ENCODE data around the gene CHST13. TPM values are rescaled to one million over a fixed set of nuclear protein-coding genes. Genes with fewer than 3 reads are reported as not detected.

CHST13 gene, protein sequence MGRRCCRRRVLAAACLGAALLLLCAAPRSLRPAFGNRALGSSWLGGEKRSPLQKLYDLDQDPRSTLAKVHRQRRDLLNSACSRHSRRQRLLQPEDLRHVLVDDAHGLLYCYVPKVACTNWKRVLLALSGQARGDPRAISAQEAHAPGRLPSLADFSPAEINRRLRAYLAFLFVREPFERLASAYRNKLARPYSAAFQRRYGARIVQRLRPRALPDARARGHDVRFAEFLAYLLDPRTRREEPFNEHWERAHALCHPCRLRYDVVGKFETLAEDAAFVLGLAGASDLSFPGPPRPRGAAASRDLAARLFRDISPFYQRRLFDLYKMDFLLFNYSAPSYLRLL
- total RNA-seq, result 0.23 TPM

DNA sequence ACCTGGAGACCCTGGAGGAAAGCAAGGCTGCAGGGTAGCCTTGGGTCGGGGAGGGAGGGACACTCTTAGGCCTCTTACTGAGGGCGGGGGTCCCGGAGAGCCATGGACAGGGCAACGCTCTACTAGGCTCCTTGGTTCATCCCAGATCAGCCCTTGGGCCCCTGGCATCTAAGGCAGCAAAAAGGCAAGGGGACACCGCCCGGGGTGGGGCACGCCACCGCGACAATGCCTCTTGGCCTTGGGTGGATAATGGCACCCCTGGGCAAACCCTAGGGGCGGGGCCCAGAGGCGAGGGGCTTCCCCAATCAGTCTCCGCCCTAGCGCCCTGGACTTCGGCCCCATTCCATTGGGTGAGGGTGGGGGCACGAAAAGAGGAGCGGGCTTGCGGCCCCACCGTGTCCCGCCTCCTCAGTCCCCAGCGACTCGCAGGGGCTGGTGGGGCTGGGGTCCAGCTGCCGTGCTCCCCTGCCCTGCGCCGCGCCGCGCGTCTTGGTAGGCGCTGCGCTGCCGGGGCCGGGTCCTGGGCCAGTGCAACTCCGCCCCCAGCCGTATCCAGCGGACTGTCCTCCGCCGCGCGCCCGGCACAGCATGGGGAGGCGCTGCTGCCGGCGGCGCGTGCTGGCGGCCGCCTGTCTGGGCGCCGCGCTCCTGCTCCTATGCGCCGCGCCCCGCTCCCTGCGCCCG is at the start of gene CHST13:
Gene CHST13, plus strand, starts transcription at position 411 of the 684 bp plus-strand sequence. Its CDS starts 178 bp downstream, at position 589.

DNA sequence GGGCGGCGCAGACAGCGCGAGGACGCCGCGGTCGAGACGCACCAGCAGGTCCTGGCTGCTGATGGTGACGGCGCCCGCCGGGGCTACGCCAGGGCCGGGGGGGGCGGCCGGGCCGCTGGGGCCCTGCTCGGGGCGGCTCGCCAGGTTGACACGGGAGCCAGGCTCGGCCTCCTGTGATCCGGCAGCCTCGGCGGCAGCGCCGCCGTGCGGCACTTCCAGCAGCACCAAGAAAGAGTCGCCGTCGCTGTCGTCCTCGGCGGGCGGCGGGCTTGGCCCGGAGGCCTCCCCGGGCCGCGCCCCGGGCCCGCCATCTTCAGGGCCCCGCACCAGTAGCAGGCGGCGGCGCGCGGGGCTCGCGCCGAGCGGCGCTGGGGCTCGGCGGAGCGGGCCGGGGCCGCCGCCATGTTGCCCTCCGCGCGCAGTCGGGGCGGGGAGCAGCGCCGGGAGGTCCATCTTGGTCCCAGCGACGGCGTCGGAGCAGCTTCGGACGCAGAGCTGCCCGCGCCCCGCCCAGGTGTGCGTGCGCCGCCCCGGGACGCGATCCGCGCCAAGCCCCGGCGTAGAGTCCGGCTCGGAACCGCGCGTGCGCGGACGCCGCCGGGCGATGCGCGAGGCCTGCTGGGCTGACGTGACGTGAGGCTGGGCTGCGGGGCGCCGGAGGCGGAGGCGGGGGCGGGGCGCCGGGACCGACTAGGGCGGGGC is 48.4 kb upstream of the CHST13 start, which contains the start of gene ZXDC:
Gene ZXDC, minus strand, starts transcription at position 479 of the 702 bp plus-strand sequence. Its CDS starts 26 bp downstream, at position 453.

DNA sequence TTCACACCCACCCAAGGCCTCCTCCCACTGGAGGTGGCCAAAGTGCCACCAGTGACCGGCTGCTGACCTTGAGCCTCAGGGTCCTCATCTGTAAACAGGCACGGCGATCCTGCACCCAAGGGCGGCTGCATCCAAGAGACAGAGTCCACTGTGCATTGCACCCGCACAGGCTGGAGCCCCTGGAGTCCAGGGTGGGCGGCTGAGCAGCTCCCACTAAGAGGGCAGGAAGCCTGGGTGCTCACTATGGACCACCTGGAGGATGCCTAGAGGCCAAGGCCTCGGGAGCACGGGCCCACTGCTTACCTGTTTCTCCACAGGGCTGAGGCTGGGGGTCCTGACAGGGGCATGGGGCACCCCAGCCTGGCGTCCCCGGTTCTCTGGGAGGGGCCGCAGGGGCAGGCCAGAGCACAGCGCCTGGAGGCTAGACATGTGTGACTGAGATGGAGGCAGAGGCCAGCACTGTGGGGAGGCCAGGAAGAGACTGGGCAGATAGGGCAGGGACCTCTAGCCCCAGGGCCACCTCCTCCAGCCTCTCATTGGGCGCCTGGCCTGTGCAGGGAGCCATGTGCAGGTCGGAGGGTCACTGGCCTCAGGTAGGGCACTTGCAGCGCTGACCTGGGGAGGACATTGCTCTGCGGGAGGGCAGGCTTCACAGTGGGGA is 6.5 kb upstream of the CHST13 start, which contains the start of gene UROC1:
Gene UROC1, minus strand, starts transcription at position 483 of the 661 bp plus-strand sequence. Its CDS starts 54 bp downstream, at position 429.

DNA sequence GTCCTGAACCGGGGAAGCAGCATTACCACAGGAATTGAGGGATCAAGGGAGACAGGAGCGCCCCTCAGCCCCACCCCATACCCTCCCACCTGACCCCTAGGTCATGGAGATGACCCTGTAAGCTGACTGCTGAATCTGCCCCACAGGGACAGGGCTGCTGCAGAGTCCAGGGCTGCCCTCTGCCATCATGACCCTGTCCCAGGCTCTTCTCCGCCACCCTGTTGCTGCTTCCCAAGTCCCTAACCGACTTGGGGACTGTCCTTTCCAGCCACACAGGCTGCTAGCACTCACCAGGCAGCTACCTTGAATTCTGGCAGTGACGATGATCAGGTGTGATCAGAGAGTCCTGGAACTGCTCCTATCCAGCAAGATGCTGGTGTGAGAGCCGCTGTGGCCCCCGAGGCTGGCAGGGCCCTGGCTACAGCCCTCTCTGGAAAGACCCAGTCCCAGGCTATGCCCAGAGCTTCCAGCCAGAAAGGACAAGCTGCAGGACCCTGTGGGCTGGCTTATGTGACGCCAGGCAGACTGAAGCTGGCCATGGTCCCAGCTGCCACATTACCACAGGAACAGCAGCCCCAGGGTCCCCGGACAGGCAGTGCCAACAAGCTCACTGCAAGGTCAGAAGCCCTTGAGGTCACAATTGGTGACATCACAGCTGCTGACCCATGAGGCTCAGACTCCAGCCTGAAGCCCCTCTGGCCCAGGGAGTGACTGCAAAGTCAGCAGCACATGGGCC is 34.5 kb downstream of the CHST13 start, which contains the start of gene C3orf22:
Gene C3orf22, minus strand, starts transcription at position 597 of the 736 bp plus-strand sequence. CDS start 5,542 bp downstream, outside the sequence.

Small RNAs within 50 kb of the gene (small RNA-seq; reads per million reads assigned to genes)
- gene RNA5SP138, result 0.08 reads per million

Other genes starting within 250 kb of the CHST13 start
- 6.7 TPM for gene KLF15, start 166.7 kb upstream of the CHST13 start, total RNA-seq
- gene CFAP100, start 129.2 kb upstream of the CHST13 start, total RNA-seq, result 6.5 TPM
- gene ZXDC, start 48.3 kb upstream of the CHST13 start, total RNA-seq, result 36.4 TPM
- not detected for gene UROC1, start 6.4 kb upstream of the CHST13 start, total RNA-seq
- gene C3orf22, start 34.8 kb downstream of the CHST13 start, total RNA-seq, result not detected
- gene TXNRD3, start 131.0 kb downstream of the CHST13 start, total RNA-seq, result 15.7 TPM
- gene CHCHD6, start 180.1 kb downstream of the CHST13 start, total RNA-seq, result 42.2 TPM